CD4-positive, alpha-beta T cell treated with Interleukin-4 for 1 hour (primary cell): ENCODE results near the gene ESF1.

Source experiments
- DNase-seq, 2 donors: peaks; one replicate each; pipeline ENCODE4 v3.0.0-alpha.2; 2020 to 2022

ESF1 gene

DNA sequence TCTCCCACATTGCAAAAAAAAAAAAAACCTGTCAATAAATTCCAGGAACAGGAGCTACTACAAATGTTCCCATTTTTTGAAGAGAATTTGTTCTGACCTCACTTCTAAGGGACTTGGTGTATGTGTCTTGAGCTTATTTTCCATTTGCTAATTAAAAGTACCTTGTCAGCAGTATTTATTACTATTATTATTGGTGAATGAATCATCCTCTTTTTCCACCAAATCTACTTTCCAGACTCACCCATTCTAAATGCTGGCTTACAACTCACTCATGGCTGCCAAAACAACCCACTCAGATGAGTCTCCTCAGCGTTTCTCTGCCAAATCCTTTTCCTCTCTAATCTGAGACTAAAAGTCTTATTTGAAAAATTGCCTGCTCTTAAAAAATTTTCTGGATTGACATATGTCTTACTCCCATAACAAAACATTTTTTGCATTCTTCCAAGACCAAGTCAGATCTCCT lies 112.8 kb downstream of the ESF1 start:
- DNase-seq, result no peak

DNA sequence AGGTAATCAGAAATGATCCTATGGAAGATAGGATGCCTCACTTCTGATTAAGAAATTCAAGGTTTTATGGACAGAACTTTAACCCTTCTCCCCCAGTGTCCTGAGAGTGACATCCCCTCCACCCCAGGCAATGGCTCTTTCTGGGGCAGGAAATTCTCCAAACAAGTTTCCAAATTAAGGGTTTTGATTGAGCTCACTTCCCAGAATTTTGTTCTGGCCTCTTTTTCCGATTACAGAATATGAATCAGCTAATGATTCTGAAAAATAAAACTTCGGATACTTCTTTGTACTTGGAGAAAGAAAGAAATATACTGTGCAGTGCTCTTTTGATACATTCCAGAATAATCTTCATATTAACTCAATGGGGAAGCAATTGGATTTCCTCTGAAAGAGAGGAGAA lies 113.2 kb downstream of the ESF1 start:
- no peak for DNase-seq

DNA sequence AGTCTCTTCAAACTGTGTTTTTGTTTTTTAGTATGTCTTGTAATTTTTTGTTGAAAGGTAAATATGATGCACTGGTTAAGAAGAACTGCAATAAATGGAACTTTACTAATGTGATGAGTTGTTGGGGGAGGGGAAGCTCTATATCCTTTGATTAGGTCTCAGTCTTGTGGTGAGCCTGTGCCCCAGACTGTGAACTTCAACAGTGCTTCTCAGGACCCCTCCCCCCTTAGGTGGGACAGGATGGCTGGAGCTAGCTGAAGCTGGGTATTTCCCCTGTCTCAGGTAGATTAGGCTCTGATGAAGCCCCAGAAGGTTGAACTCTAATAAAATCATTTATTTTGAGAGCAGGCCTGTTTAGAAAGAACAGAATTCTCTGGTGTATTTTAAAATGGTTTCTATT lies 114.6 kb downstream of the ESF1 start:
- no peak for DNase-seq

DNA sequence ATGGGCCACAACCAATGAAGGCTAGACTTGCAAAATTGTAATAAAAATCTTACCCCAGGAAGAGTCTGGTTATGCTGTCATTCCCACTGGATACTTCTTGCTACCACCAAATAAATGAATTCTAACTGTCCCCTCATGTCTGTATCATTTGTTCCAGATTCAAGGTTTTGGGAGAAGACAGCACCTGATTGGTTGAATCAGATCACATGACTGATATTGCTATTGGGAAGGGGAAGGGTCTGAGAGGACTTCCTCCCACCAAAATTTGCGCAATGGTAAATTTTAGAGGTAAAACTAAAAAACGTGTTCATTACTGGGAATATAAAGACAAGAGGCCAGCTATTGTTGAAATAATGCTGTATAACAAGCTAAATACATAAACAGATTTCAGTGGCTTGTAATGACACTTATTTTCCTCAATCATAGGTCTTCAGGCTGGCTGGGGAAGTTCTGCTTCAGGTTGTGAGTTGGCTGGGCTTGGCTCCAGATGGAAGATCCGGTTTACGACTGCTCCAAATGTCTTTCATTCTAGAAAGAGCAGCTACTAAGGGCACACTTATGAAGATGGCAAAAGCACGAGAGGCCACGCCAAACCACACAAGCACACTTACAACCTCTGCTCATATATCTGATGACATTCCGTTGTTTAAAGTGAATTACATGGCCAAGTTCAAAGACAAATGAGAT lies 118.9 kb downstream of the ESF1 start:
- DNase-seq, result no peak
